Cardiac muscle cell (in vitro differentiated cells and primary cell): ENCODE data around the gene HIP1R. TPM values are rescaled to one million over a fixed set of nuclear protein-coding genes. Genes with fewer than 3 reads are reported as not detected.
"Not testable (repeated sequence)": the region's sequence is repeated elsewhere in the genome, so short reads cannot be mapped to it uniquely, and the experiment has no call there.

Experiments
- DNase-seq, 2 donors: peaks; one replicate each; pipeline versions ENCODE4 v3.0.0 to v3.0.0-alpha.2; 2010 to 2017; ENCODE audit warnings: low read depth in 1 of 2, low spot score in 1 of 2
- H3K27ac ChIP-seq: fragments of 200-600 bp; sonication (generic); 2 replicates; pipeline ENCODE4 v1.5.1; 2016
- H3K27me3 ChIP-seq: fragments of 200-600 bp; sonication (generic); 2 replicates; pipeline ENCODE4 v1.6.0; 2016; ENCODE audit warnings: control low read depth
- H3K36me3 ChIP-seq: fragments of 200-600 bp; sonication (generic); 2 replicates; pipeline ENCODE4 v1.5.1; 2016; ENCODE audit warnings: control low read depth
- H3K4me1 ChIP-seq: fragments of 200-600 bp; sonication (generic); 2 replicates; pipeline ENCODE4 v1.8.1; 2017; ENCODE audit warnings: low read depth, mild to moderate bottlenecking, mixed run types
- H3K4me3 ChIP-seq: fragments of 200-600 bp; sonication (generic); 2 replicates; pipeline ENCODE4 v1.5.1; 2016; ENCODE audit warnings: mild to moderate bottlenecking
- H3K9me3 ChIP-seq: fragments of 200-600 bp; sonication (generic); 2 replicates; pipeline ENCODE4 v1.5.1; 2017; ENCODE audit warnings: low read depth, mild to moderate bottlenecking, control low read depth
- CTCF ChIP-seq: IDR thresholded peaks from 2 replicates; pipeline ENCODE4 v1.5.1; 2012; ENCODE audit warnings: low read depth, mild to moderate bottlenecking, low read length
- polyA plus RNA-seq: library from polyadenylated mRNA; unstranded; fragments of >200 nt; fragmentation: Nextera tagmentation; extraction: Ambion mirVana; gene quantifications from 2 replicates; pipeline ENCODE4 v1.2.1, GENCODE V29; 2016
- total RNA-seq: library from RNA; depleted of rRNA; stranded (reverse); fragments of >200 nt; gene quantifications from 2 replicates; pipeline ENCODE4 v1.2.3, GENCODE V29; 2016

The HIP1R gene
- total and polyA plus RNA-seq, 2 experiments from 2014 or later, result 18.3 to 38.4 TPM

- Histone ChIP-seq H3K36me3 (peaks cover 11% of the 10 kb centered on the region), H3K27ac (peak overlapping the region; percentile 73), H3K4me3 (no peak overlapping the region), H3K4me1 (peaks cover 37% of the 10 kb centered on the region), H3K27me3 (no peaks in the 10 kb centered on the region), H3K9me3 (no peaks in the 10 kb centered on the region)
- no peak for TF ChIP-seq CTCF
- peak in 1 of 2 donors; percentile 73 for DNase-seq
Measured at GRCh38 chr12:122871851-122872780, 36.9 kb downstream of the HIP1R start.

- Histone ChIP-seq H3K27me3 (no peaks in the 10 kb centered on the region), H3K4me1 (peaks cover 37% of the 10 kb centered on the region), H3K4me3 (no peak overlapping the region), H3K27ac (peak overlapping the region; percentile 73), H3K36me3 (peaks cover 11% of the 10 kb centered on the region), H3K9me3 (no peaks in the 10 kb centered on the region)
- TF ChIP-seq CTCF, result no peak
- DNase-seq, result no peak
Measured at GRCh38 chr12:122872815-122873361, 37.6 kb downstream of the HIP1R start.

DNA sequence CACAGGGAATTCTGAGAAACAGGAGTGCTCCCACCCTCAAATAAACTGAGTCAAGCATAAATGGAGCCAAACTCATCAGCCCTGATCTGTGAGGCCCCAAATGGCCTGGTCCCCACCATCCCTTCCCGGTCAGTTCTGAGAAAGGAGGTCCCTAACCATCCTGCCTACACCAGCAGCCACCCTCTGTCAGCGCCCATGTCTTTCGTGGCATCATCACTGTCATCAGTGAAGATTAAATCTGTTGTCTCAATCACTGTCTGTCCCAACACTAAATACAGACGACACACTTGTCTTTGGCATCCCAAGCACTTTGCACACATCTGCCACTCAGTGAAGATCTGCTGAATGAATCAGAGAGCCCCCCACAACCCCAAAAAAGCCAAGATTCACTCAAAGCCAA is 38.3 kb downstream of the HIP1R start:
- peaks cover 10% of the 10 kb centered on the region for H3K36me3 ChIP-seq
- peaks cover 37% of the 10 kb centered on the region for H3K4me1 ChIP-seq
- no peak overlapping the region for H3K4me3 ChIP-seq
- TF ChIP-seq CTCF, result no peak
- H3K9me3 ChIP-seq, result no peaks in the 10 kb centered on the region
- peak overlapping the region; percentile 73 for H3K27ac ChIP-seq
- no peaks in the 10 kb centered on the region for H3K27me3 ChIP-seq
- no peak for DNase-seq

- H3K27ac ChIP-seq, result peak overlapping the region; percentile 61
- peak in 1 of 2 donors; percentile 58 for DNase-seq
- H3K27me3 ChIP-seq, result no peaks in the 10 kb centered on the region
- H3K4me1 ChIP-seq, result peaks cover 37% of the 10 kb centered on the region
- no peaks in the 10 kb centered on the region for H3K9me3 ChIP-seq
- no peak for TF ChIP-seq CTCF
- no peak overlapping the region for H3K4me3 ChIP-seq
- peaks cover 4% of the 10 kb centered on the region for H3K36me3 ChIP-seq
Measured at GRCh38 chr12:122874081-122874480, 38.8 kb downstream of the HIP1R start.

GRCh38 chr12:122875590-122876220 is 40.4 kb downstream of the HIP1R start:
- Histone ChIP-seq H3K4me1 (peaks cover 40% of the 10 kb centered on the region), H3K27me3 (no peaks in the 10 kb centered on the region), H3K9me3 (no peaks in the 10 kb centered on the region), H3K36me3 (no peaks in the 10 kb centered on the region), H3K4me3 (no peak overlapping the region), H3K27ac (no peak overlapping the region)
- no peak for DNase-seq
- no peak for TF ChIP-seq CTCF

GRCh38 chr12:122876281-122876680 is 41.0 kb downstream of the HIP1R start:
- not testable (repeated sequence) for H3K4me3 ChIP-seq, H3K27ac ChIP-seq, H3K27me3 ChIP-seq, DNase-seq, H3K9me3 ChIP-seq, H3K36me3 ChIP-seq
- peaks cover 40% of the 10 kb centered on the region for H3K4me1 ChIP-seq
